Kidney epithelial cell (primary cell): ENCODE measurements around the gene CDK5RAP2. TPM values are rescaled to one million over a fixed set of nuclear protein-coding genes. Genes with fewer than 3 reads are reported as not detected.

Experiments
- DNase-seq: peaks from one replicate; pipeline ENCODE4 v3.0.0-alpha.2; 2010; ENCODE audit warnings: low read depth
- H3K27me3 ChIP-seq: 2 replicates; pipeline ENCODE4 v1.6.0; 2011; ENCODE audit warnings: low read length; ENCODE audit not compliant: control insufficient read depth, insufficient read depth
- H3K36me3 ChIP-seq: 2 replicates; pipeline ENCODE4 v1.5.1; 2011; ENCODE audit warnings: low read length; ENCODE audit not compliant: control insufficient read depth, insufficient read depth
- H3K4me3 ChIP-seq: 2 replicates; pipeline ENCODE4 v1.5.1; 2011; ENCODE audit warnings: low read depth, mild to moderate bottlenecking, control low read depth, low read length
- total RNA-seq: library from RNA; depleted of rRNA; stranded (reverse); fragments of >200 nt; gene quantifications from 2 replicates; pipeline ENCODE4 v1.2.3, GENCODE V29; 2015
- TF ChIP-seq, protein P1 (sequence below): IDR thresholded peaks from 2 replicates; pipeline ENCODE4 v1.5.1; 2011; ENCODE audit warnings: mild to moderate bottlenecking, moderate library complexity, low read length, control low read depth, inconsistent platforms; ENCODE audit not compliant: insufficient read depth, poor library complexity, severe bottlenecking

The CDK5RAP2 gene
- total RNA-seq, 1 donor from 2014 or later = 41.9 TPM

- Histone ChIP-seq H3K4me3 (no peak overlapping the region), H3K36me3 (peaks cover 1% of the 10 kb centered on the region), H3K27me3 (no peaks in the 10 kb centered on the region)
- DNase-seq = no peak
- TF ChIP-seq, protein P1, sequence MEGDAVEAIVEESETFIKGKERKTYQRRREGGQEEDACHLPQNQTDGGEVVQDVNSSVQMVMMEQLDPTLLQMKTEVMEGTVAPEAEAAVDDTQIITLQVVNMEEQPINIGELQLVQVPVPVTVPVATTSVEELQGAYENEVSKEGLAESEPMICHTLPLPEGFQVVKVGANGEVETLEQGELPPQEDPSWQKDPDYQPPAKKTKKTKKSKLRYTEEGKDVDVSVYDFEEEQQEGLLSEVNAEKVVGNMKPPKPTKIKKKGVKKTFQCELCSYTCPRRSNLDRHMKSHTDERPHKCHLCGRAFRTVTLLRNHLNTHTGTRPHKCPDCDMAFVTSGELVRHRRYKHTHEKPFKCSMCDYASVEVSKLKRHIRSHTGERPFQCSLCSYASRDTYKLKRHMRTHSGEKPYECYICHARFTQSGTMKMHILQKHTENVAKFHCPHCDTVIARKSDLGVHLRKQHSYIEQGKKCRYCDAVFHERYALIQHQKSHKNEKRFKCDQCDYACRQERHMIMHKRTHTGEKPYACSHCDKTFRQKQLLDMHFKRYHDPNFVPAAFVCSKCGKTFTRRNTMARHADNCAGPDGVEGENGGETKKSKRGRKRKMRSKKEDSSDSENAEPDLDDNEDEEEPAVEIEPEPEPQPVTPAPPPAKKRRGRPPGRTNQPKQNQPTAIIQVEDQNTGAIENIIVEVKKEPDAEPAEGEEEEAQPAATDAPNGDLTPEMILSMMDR = no peak
These were observed 180.0 kb downstream of the CDK5RAP2 start for GRCh38 chr9:120399940-120400339.

GRCh38 chr9:120398286-120398685, 181.7 kb downstream of the CDK5RAP2 start:
- H3K36me3 ChIP-seq = peaks cover 1% of the 10 kb centered on the region
- TF ChIP-seq, protein P1 = no peak
- H3K27me3 ChIP-seq = no peaks in the 10 kb centered on the region
- DNase-seq = no peak
- no peak overlapping the region for H3K4me3 ChIP-seq

DNA sequence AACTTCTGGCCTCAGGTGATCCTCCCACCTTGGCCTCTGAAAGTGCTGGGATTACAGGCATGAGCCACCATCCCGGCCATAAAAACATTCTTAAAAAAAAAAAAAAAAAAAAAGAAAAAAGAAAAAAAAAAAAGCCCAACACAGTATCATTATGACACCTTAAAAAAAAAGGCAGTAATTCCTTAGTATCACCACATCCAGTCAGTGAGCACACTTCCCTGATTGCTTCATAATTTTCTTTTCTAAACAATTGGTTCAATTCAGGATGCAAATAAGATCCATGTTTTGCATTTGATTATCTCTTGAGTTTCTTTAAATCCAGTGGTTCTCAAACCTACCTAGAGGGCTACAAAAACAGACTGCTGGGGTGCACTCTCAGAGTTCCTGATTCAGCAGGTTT, 182.5 kb downstream of the CDK5RAP2 start:
- no peak for DNase-seq
- TF ChIP-seq, protein P1 = no peak
- peaks cover 1% of the 10 kb centered on the region for H3K36me3 ChIP-seq
- no peaks in the 10 kb centered on the region for H3K27me3 ChIP-seq
- H3K4me3 ChIP-seq = no peak overlapping the region

- Histone ChIP-seq H3K36me3 (peaks cover 1% of the 10 kb centered on the region), H3K4me3 (no peak overlapping the region), H3K27me3 (no peaks in the 10 kb centered on the region)
- DNase-seq = no peak
- TF ChIP-seq, protein P1 = no peak
These were observed 183.0 kb downstream of the CDK5RAP2 start for GRCh38 chr9:120396931-120397330.

- Histone ChIP-seq H3K27me3 (no peaks in the 10 kb centered on the region), H3K36me3 (peaks cover 3% of the 10 kb centered on the region), H3K4me3 (no peak overlapping the region)
- TF ChIP-seq, protein P1 = no peak
- no peak for DNase-seq
These were observed 183.5 kb downstream of the CDK5RAP2 start for GRCh38 chr9:120396418-120396817.

- no peak for DNase-seq
- Histone ChIP-seq H3K4me3 (no peak overlapping the region), H3K27me3 (no peaks in the 10 kb centered on the region), H3K36me3 (peaks cover 3% of the 10 kb centered on the region)
- TF ChIP-seq, protein P1 = no peak
These were observed 184.6 kb downstream of the CDK5RAP2 start for GRCh38 chr9:120395376-120395775.
